ENCODE results near the gene PHACTR1.

The PHACTR1 gene

GRCh38 chr6:13079096-13079723, 362.6 kb downstream of the PHACTR1 start:
- H3K4me3 ChIP-seq (ENCODE audit: low read depth, low read length): no peak overlapping the region
- in situ Hi-C loops (cut with HindIII; ENCODE audit: low sequenced_read_pairs): no loop called here
- no peak for TF ChIP-seq CTCF (IDR thresholded peaks at IDR 0.05; ENCODE audit: low read depth, low read length, missing control alignments)
- DNase-seq (ENCODE audit: low read depth): no peak

- in situ Hi-C loops (cut with HindIII; ENCODE audit: low sequenced_read_pairs): no loop called here
- TF ChIP-seq CTCF (IDR thresholded peaks at IDR 0.05; ENCODE audit: low read depth, low read length, missing control alignments): no peak
- DNase-seq (ENCODE audit: low read depth): no peak
- no peak overlapping the region for H3K4me3 ChIP-seq (ENCODE audit: low read depth, low read length)
These were observed 364.1 kb downstream of the PHACTR1 start for GRCh38 chr6:13080462-13081188.

GRCh38 chr6:13081189-13081563, 364.6 kb downstream of the PHACTR1 start:
- TF ChIP-seq CTCF (IDR thresholded peaks at IDR 0.05; ENCODE audit: low read depth, low read length, missing control alignments): no peak
- no peak overlapping the region for H3K4me3 ChIP-seq (ENCODE audit: low read depth, low read length)
- no peak for DNase-seq (ENCODE audit: low read depth)
- in situ Hi-C loops (cut with HindIII; ENCODE audit: low sequenced_read_pairs): no loop called here

- no peak overlapping the region for H3K4me3 ChIP-seq (ENCODE audit: low read depth, low read length)
- in situ Hi-C loops (cut with HindIII; ENCODE audit: low sequenced_read_pairs): no loop called here
- DNase-seq (ENCODE audit: low read depth): no peak
- no peak for TF ChIP-seq CTCF (IDR thresholded peaks at IDR 0.05; ENCODE audit: low read depth, low read length, missing control alignments)
These were observed 372.9 kb downstream of the PHACTR1 start for GRCh38 chr6:13089296-13089994.

GRCh38 chr6:13091192-13091591, 374.6 kb downstream of the PHACTR1 start:
- DNase-seq (ENCODE audit: low read depth): no peak
- in situ Hi-C loops (cut with HindIII; ENCODE audit: low sequenced_read_pairs): no loop called here
- TF ChIP-seq CTCF (IDR thresholded peaks at IDR 0.05; ENCODE audit: low read depth, low read length, missing control alignments): no peak
- no peak overlapping the region for H3K4me3 ChIP-seq (ENCODE audit: low read depth, low read length)

- H3K4me3 ChIP-seq (ENCODE audit: low read depth, low read length): no peak overlapping the region
- DNase-seq (ENCODE audit: low read depth): no peak
- no peak for TF ChIP-seq CTCF (IDR thresholded peaks at IDR 0.05; ENCODE audit: low read depth, low read length, missing control alignments)
- in situ Hi-C loops (cut with HindIII; ENCODE audit: low sequenced_read_pairs): no loop called here
These were observed 378.3 kb downstream of the PHACTR1 start for GRCh38 chr6:13094781-13095425.
